Upper lobe of right lung (tissue), 1 donor: ENCODE measurements around the gene CSAG2. TPM values are rescaled to one million over a fixed set of nuclear protein-coding genes. Genes with fewer than 3 reads are reported as not detected.

Experiments
- ATAC-seq: fragments of 200-7000 bp; cut with Tn5 transposase; one replicate; pipeline ENCODE4 v1.9.1; 2020; ENCODE audit warnings: mild to moderate bottlenecking, moderate library complexity
- DNase-seq: peaks from one replicate; pipeline ENCODE4 v3.0.0-alpha.2; 2020
- H3K27ac ChIP-seq: fragments of 200-600 bp; one replicate; pipeline ENCODE4 v1.8.0; 2022
- H3K27me3 ChIP-seq: fragments of 200-600 bp; one replicate; pipeline ENCODE4 v1.8.0; 2022; ENCODE audit warnings: mild to moderate bottlenecking
- H3K36me3 ChIP-seq: fragments of 200-600 bp; one replicate; pipeline ENCODE4 v1.8.0; 2022
- H3K4me1 ChIP-seq: fragments of 200-600 bp; one replicate; pipeline ENCODE4 v1.8.0; 2022
- H3K4me3 ChIP-seq: fragments of 200-600 bp; one replicate; pipeline ENCODE4 v1.8.0; 2022; ENCODE audit warnings: mild to moderate bottlenecking
- H3K9me3 ChIP-seq: fragments of 200-600 bp; one replicate; pipeline ENCODE4 v1.8.0; 2022
- intact Hi-C: fragments of 100-400 bp; cut with DNase I; formaldehyde crosslinking; loops from one replicate; pipeline ENCODE4 v1.11.0; 2022
- total RNA-seq: library from RNA; stranded (reverse); fragmentation: NEBNext Ultra II Directional; extraction: Animal tissue kit (Norgen Biotek cat#: 25700); gene quantifications from one replicate; pipeline ENCODE4 v1.2.1, GENCODE V29; 2021
- TF ChIP-seq, protein P1 (sequence below): fragments of 200-600 bp; IDR thresholded peaks from one replicate; pipeline ENCODE4 v1.8.0; 2022; ENCODE audit warnings: antibody characterized with exemption
- donor health status: DM: no; HTN: yes; CAD: no; lungs with severe emphysema.

The CSAG2 gene
- total RNA-seq, 1 donor from 2014 or later: not detected

DNA sequence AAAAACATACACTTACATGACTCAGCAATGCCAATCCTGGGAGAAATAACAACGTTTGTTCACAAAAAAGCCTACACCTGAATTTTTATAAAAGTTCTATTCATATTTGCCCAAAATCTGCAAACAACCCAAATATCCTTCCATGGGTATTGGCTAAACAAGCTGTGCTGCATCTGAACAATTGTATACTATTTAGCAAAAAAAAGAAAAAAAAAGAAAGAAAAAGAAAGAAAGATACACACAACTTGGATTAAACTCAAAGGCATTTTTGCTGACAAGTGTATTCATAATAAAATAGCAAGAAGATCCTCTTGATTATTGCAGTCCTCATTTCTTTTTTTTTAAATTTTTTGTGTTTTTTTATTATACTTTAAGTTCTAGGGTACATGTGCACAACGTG is 34.9 kb downstream of the CSAG2 start:
- Histone ChIP-seq H3K9me3 (no peaks in the 10 kb centered on the region), H3K36me3 (no peaks in the 10 kb centered on the region), H3K4me1 (no peaks in the 10 kb centered on the region), H3K27ac (no peak overlapping the region), H3K27me3 (no peaks in the 10 kb centered on the region), H3K4me3 (no peak overlapping the region)
- ATAC-seq (no peak), DNase-seq (no peak)
- intact Hi-C loops: no loop called here
- TF ChIP-seq, protein P1, sequence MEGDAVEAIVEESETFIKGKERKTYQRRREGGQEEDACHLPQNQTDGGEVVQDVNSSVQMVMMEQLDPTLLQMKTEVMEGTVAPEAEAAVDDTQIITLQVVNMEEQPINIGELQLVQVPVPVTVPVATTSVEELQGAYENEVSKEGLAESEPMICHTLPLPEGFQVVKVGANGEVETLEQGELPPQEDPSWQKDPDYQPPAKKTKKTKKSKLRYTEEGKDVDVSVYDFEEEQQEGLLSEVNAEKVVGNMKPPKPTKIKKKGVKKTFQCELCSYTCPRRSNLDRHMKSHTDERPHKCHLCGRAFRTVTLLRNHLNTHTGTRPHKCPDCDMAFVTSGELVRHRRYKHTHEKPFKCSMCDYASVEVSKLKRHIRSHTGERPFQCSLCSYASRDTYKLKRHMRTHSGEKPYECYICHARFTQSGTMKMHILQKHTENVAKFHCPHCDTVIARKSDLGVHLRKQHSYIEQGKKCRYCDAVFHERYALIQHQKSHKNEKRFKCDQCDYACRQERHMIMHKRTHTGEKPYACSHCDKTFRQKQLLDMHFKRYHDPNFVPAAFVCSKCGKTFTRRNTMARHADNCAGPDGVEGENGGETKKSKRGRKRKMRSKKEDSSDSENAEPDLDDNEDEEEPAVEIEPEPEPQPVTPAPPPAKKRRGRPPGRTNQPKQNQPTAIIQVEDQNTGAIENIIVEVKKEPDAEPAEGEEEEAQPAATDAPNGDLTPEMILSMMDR: no peak

DNA sequence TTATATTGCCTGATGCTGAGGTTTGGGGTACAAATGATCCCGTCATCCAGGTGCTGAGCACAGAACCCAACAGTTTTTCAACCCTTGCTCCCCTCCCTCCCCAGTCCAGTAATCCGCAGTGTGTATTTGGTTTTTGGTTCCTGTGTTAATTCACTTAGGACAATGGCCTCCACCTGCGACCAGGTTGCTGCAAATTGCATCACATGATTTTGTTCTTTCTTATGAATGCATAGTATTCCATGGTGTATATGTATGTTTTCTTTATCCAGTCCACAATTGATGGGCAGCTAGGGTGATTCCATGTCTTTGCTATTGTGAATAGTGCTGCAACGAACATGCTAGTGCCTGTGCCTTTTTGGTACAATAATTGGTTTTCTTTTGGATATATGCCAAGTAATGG is 46.0 kb downstream of the CSAG2 start:
- no peak for DNase-seq
- H3K36me3 ChIP-seq: no peaks in the 10 kb centered on the region
- ATAC-seq: no peak
- intact Hi-C loops: no loop called here
- H3K4me3 ChIP-seq: no peak overlapping the region
- no peaks in the 10 kb centered on the region for H3K27me3 ChIP-seq
- no peak overlapping the region for H3K27ac ChIP-seq
- H3K4me1 ChIP-seq: no peaks in the 10 kb centered on the region
- no peaks in the 10 kb centered on the region for H3K9me3 ChIP-seq
- TF ChIP-seq, protein P1: no peak

DNA sequence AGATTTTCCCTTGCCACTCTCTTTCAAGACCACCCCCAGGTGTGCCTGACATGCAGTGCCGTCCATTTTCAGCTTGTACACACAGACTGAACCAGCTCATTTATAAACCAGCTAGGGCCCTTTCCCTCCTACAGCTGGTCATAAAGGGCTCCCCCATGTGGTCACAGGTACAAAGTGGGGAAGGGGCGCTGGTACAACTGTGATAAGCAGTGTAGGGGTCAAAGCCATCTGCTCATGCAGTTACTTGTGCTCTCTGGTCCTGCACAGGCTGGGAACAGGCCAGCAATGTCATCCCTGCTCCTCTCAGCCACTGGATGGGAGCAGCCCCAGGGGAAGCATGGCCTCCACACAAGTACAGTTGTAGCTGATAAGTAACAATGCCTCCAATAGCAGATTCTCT is 50.8 kb downstream of the CSAG2 start:
- intact Hi-C loops: no loop called here
- no peak for DNase-seq
- Histone ChIP-seq H3K27ac (no peak overlapping the region), H3K9me3 (no peaks in the 10 kb centered on the region), H3K36me3 (no peaks in the 10 kb centered on the region), H3K27me3 (no peaks in the 10 kb centered on the region), H3K4me3 (no peak overlapping the region), H3K4me1 (no peaks in the 10 kb centered on the region)
- ATAC-seq: no peak
- TF ChIP-seq, protein P1: no peak

Other genes with a start within 250 kb of the CSAG2 start
- not detected for gene GABRQ, start 71.4 kb downstream of the CSAG2 start, total RNA-seq
- not detected for gene MAGEA3, start 10.5 kb downstream of the CSAG2 start, total RNA-seq
- not detected for gene MAGEA2B, start 5.4 kb upstream of the CSAG2 start, total RNA-seq
- gene CSAG1, start 24.4 kb upstream of the CSAG2 start, total RNA-seq: not detected
- gene MAGEA12, start 24.5 kb upstream of the CSAG2 start, total RNA-seq: not detected
- not detected for gene MAGEA2, start 44.6 kb upstream of the CSAG2 start, total RNA-seq
- not detected for gene CSAG3, start 49.9 kb upstream of the CSAG2 start, total RNA-seq
- not detected for gene MAGEA6, start 60.4 kb upstream of the CSAG2 start, total RNA-seq
- gene CETN2, start 121.5 kb upstream of the CSAG2 start, total RNA-seq: 20.9 TPM
- 27.0 TPM for gene NSDHL, start 121.8 kb upstream of the CSAG2 start, total RNA-seq
- gene ZNF185, start 188.8 kb upstream of the CSAG2 start, total RNA-seq: 16.3 TPM